GM12878 (cell line): ENCODE measurements around the gene RPS6KA2. TPM values are rescaled to one million over a fixed set of nuclear protein-coding genes. Genes with fewer than 3 reads are reported as not detected.

Source experiments
- ATAC-seq: fragments of 200-7000 bp; cut with Tn5 transposase; 3 replicates; pipeline ENCODE4 v1.9.1; 2020; ENCODE audit warnings: mild to moderate bottlenecking, moderate library complexity
- BruUV-seq: library from RNA; stranded (reverse); fragments of 400-500 nt; replicated peaks from 2 replicates; lab custom pipeline; 2021; lab: Mats Ljungman, UMichigan
- CTCF ChIA-PET: fragments of 300-600 bp; sonication (Branson Sonifier 250); formaldehyde crosslinking; extraction: SDS; loops from one replicate; lab custom pipeline; 2021; ENCODE audit warnings: inconsistent platforms; lab: Yijun Ruan, JAX
- POLR2A ChIA-PET: fragments of 350-600 bp; formaldehyde crosslinking; extraction: SDS; loops from one replicate; lab custom pipeline; 2021; ENCODE audit warnings: inconsistent platforms; lab: Charles Lee
- RAD21 ChIA-PET: fragments of 300-600 bp; sonication (Branson Sonifier 250); formaldehyde crosslinking; loops from one replicate; lab custom pipeline; 2023; ENCODE audit warnings: antibody characterized with exemption; ENCODE audit not compliant: unreplicated experiment; lab: Charles Lee
- SMC1A ChIA-PET: fragments of 300-600 bp; sonication (Branson Sonifier 250); formaldehyde crosslinking; loops from one replicate; lab custom pipeline; 2023; ENCODE audit not compliant: unreplicated experiment, uncharacterized antibody; lab: Charles Lee
- DNase-seq: peaks from one replicate; pipeline ENCODE4 v3.0.0-alpha.2; 2011; ENCODE audit warnings: low read depth, low spot score
- FAIRE-seq: peaks from 3 replicates; lab custom pipeline; 2011; peaks lifted over from hg19 to GRCh38; lab: Jason Lieb, UNC
- H2AFZ ChIP-seq: 2 replicates; pipeline ENCODE4 v1.6.0; 2011; ENCODE audit warnings: low read depth, low read length, control low read depth; ENCODE audit not compliant: control insufficient read depth
- H3K27ac ChIP-seq: 2 replicates; pipeline ENCODE4 v1.5.1; 2011; ENCODE audit warnings: control low read depth; ENCODE audit not compliant: control insufficient read depth, insufficient read depth
- H3K27me3 ChIP-seq, 2 experiments: replicated peaks in 1 of 2; 2 replicates each; pipeline versions ENCODE4 v1.6.0 to v1.6.1; 2011; ENCODE audit warnings: low read length in 1 of 2; ENCODE audit not compliant: control insufficient read depth in 2 of 2, insufficient read depth in 2 of 2
- H3K36me3 ChIP-seq, 2 experiments: 2 replicates each; pipeline ENCODE4 v1.5.1; 2011; ENCODE audit warnings: low read length in 1 of 2; ENCODE audit not compliant: control insufficient read depth in 2 of 2, insufficient read depth in 2 of 2
- H3K4me1 ChIP-seq: 2 replicates; pipeline ENCODE4 v1.6.1; 2011; ENCODE audit warnings: mild to moderate bottlenecking, low read length, moderate library complexity, mixed read lengths; ENCODE audit not compliant: control insufficient read depth, insufficient read depth
- H3K4me2 ChIP-seq: 2 replicates; pipeline ENCODE4 v1.6.0; 2011; ENCODE audit warnings: control low read depth; ENCODE audit not compliant: control insufficient read depth, insufficient read depth
- H3K4me3 ChIP-seq: fragments of 200-600 bp; sonication (generic); 2 replicates; pipeline ENCODE4 v1.5.1; 2016
- H3K79me2 ChIP-seq: 2 replicates; pipeline ENCODE4 v1.6.0; 2011; ENCODE audit warnings: low read length; ENCODE audit not compliant: control insufficient read depth, insufficient read depth
- H3K9ac ChIP-seq: 2 replicates; pipeline ENCODE4 v1.8.0; 2011; ENCODE audit warnings: low read length, control low read depth, mixed read lengths; ENCODE audit not compliant: control insufficient read depth, insufficient read depth
- H3K9me3 ChIP-seq: replicated peaks from 3 replicates; pipeline ENCODE4 v1.5.1; 2011; ENCODE audit warnings: mild to moderate bottlenecking, low read length; ENCODE audit not compliant: control insufficient read depth, insufficient read depth
- H4K20me1 ChIP-seq: 2 replicates; pipeline ENCODE4 v1.6.0; 2011; ENCODE audit not compliant: control insufficient read depth, insufficient read depth
- BMI1 ChIP-seq: fragments of 450-650 bp; IDR thresholded peaks from 2 replicates; pipeline ENCODE4 v1.6.1; 2016; ENCODE audit warnings: mild to moderate bottlenecking, moderate library complexity, borderline replicate concordance
- KAT2A ChIP-seq: conservative IDR thresholded peaks from 2 replicates; pipeline ENCODE4 v1.6.1; 2011; ENCODE audit warnings: low read depth, low read length; ENCODE audit not compliant: control insufficient read depth
- MTA3 ChIP-seq: IDR thresholded peaks from 2 replicates; pipeline ENCODE4 v1.6.1; 2012; ENCODE audit warnings: low read length, inconsistent platforms, borderline replicate concordance
- SP1 ChIP-seq: IDR thresholded peaks from one replicate; pipeline ENCODE4 v1.6.1; 2011; ENCODE audit warnings: low read depth, low read length
- WGBS: methylation state at CpG from one replicate; pipeline ENCODE4 v1.1.6; 2016; ENCODE audit warnings: low lambda C conversion rate; ENCODE audit not compliant: insufficient replicate concordance, insufficient coverage; ENCODE audit errors: missing lambda C conversion rate; 5-methylcytosine and 5-hydroxymethylcytosine counted together
- in situ Hi-C: fragments of 300-500 bp; cut with MboI; formaldehyde crosslinking; loops from 9 replicates; pipeline ENCODE4 v1.14.3; 2018; ENCODE audit warnings: mixed read lengths
- intact Hi-C: fragments of 100-400 bp; cut with micrococcal nuclease; formaldehyde crosslinking; loops from one replicate; pipeline ENCODE4 v1.14.2; 2022; ENCODE audit not compliant: unreplicated experiment
- polyA plus RNA-seq, 11 experiments: library from polyadenylated mRNA; depleted of rRNA in 4 of 11; unstranded in 6 of 11; stranded (reverse) in 5 of 11; fragments of >200 nt; fragmentation: Nextera tagmentation in 4 of 11; fragmentation: Illumina TruSeq in 1 of 11; extraction: Ambion mirVana in 4 of 11; extraction: Trizol in 1 of 11; gene quantifications; 1 replicate in 1 of 11; 2 replicates in 10 of 11; pipeline versions ENCODE4 v1.2.1 to v1.2.3, GENCODE V29; 2011 to 2016; ENCODE audit warnings: inconsistent platforms in 2 of 11, missing spikeins in 2 of 11, low read depth in 1 of 11
- total RNA-seq, 4 experiments: library from RNA; depleted of rRNA in 3 of 4; stranded (reverse); fragments of >200 nt in 3 of 4; fragmentation: Illumina TruSeq in 1 of 4; extraction: Trizol in 1 of 4; gene quantifications; 2 replicates each; pipeline versions ENCODE4 v1.2.1 to v1.2.3, GENCODE V29; 2013 to 2021
- TF ChIP-seq, protein P1 (sequence below): fragments of 450-650 bp; IDR thresholded peaks from 2 replicates; pipeline ENCODE4 v1.6.1; 2016; ENCODE audit warnings: mild to moderate bottlenecking

RPS6KA2 gene
- total and polyA plus RNA-seq, 10 of the 15 experiments (the other 5 are each of a cell fraction or from before 2014, with no cell fraction given) = 0.02 to 1.0 (median 0.22) TPM; not detected in 1

DNA sequence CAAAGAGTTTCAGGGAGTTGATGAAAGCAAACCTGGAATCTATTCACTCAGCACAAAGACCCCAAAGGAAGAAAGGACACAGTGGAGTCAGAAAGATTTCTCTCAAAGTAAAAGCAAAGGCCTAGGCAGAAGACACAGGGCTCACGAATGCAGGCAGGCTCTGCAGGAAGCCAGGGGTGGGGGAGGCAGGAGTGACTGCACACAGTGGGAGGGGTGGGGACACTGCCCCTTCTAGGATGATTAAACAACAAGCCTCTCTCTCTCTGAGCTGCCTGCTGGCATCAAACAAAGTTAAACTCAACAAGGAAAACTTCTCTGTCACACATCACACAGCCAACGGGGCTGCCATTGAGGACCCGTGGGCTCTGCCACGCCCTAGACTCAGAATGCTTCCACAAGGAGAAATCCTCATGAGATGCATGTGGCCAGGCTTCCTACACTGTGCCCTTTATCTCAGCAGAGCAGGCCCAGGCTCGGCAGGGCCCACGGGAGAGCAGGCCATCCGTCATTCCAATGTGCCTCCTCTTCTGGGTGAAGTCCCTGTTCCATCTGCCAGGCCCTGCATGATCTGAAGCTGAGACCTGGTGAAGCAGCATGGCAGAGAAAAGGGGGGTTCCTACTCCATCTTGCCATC lies 110.7 kb downstream of the RPS6KA2 start:
- no peak for ATAC-seq
- Histone ChIP-seq H3K4me2 (no peak overlapping the region), H3K79me2 (no peaks in the 10 kb centered on the region), H2AFZ (no peak overlapping the region), H3K36me3 (no peaks in the 10 kb centered on the region), H3K4me3 (no peak overlapping the region), H3K27ac (no peak overlapping the region), H3K4me1 (peaks cover 8% of the 10 kb centered on the region), H3K9ac (no peak overlapping the region), H3K9me3 (no peaks in the 10 kb centered on the region), H4K20me1 (no peaks in the 10 kb centered on the region), H3K27me3 (no peaks in the 10 kb centered on the region)
- no peak for FAIRE-seq
- WGBS = 60% methylated on average over 7 of the region's 7 CpGs
- ChIA-PET SMC1A (interaction anchor here (0.6 kb wide), 1 partner anchor 265 kb away, joined by 3 read pairs; no protein-coding TSS in a partner anchor), RAD21 (no interaction called here), POLR2A (no interaction called here), CTCF (no interaction called here)
- DNase-seq = no peak
- intact Hi-C loops = no loop called here
- in situ Hi-C loops = no loop called here
- no TSS peak for BruUV-seq
- TF ChIP-seq SP1 (no peak), BMI1 (no peak), KAT2A (no peak), MTA3 (no peak)
- TF ChIP-seq, protein P1, sequence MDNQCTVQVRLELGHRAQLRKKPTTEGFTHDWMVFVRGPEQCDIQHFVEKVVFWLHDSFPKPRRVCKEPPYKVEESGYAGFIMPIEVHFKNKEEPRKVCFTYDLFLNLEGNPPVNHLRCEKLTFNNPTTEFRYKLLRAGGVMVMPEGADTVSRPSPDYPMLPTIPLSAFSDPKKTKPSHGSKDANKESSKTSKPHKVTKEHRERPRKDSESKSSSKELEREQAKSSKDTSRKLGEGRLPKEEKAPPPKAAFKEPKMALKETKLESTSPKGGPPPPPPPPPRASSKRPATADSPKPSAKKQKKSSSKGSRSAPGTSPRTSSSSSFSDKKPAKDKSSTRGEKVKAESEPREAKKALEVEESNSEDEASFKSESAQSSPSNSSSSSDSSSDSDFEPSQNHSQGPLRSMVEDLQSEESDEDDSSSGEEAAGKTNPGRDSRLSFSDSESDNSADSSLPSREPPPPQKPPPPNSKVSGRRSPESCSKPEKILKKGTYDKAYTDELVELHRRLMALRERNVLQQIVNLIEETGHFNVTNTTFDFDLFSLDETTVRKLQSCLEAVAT = no peak
